ENCODE results near the gene PHF21A.
"Not testable (repeated sequence)": the region's sequence is repeated elsewhere in the genome, so short reads cannot be mapped to it uniquely, and the experiment has no call there.

The PHF21A gene

GRCh38 chr11:46119352-46120216 lies 1.7 kb downstream of the PHF21A start:
- peak; percentile 64 for DNase-seq

GRCh38 chr11:46118702-46119351 lies 2.4 kb downstream of the PHF21A start:
- no peak for DNase-seq

- no peak for DNase-seq
These were observed 3.4 kb downstream of the PHF21A start for GRCh38 chr11:46117842-46118241.

GRCh38 chr11:46116712-46117037 lies 4.6 kb downstream of the PHF21A start:
- not testable (repeated sequence) for DNase-seq

- no peak for DNase-seq
These were observed 5.1 kb downstream of the PHF21A start for GRCh38 chr11:46116007-46116711.

GRCh38 chr11:46114961-46115360 lies 6.3 kb downstream of the PHF21A start:
- DNase-seq = no peak

- no peak for DNase-seq
These were observed 6.9 kb downstream of the PHF21A start for GRCh38 chr11:46114378-46114777.

- DNase-seq = no peak
These were observed 8.2 kb downstream of the PHF21A start for GRCh38 chr11:46112961-46113607.

GRCh38 chr11:46108751-46109150 lies 12.5 kb downstream of the PHF21A start:
- no peak for DNase-seq

GRCh38 chr11:46107780-46108179 lies 13.5 kb downstream of the PHF21A start:
- no peak for DNase-seq

- DNase-seq = no peak
These were observed 13.9 kb downstream of the PHF21A start for GRCh38 chr11:46107408-46107718.

- DNase-seq = no peak
These were observed 14.5 kb downstream of the PHF21A start for GRCh38 chr11:46106530-46107407.

GRCh38 chr11:46105926-46106325 lies 15.3 kb downstream of the PHF21A start:
- no peak for DNase-seq

GRCh38 chr11:46105134-46105628 lies 16.1 kb downstream of the PHF21A start:
- no peak for DNase-seq

- no peak for DNase-seq
These were observed 18.4 kb downstream of the PHF21A start for GRCh38 chr11:46102843-46103242.

GRCh38 chr11:46100670-46101069 lies 20.6 kb downstream of the PHF21A start:
- DNase-seq = no peak

GRCh38 chr11:46099963-46100316 lies 21.3 kb downstream of the PHF21A start:
- no peak for DNase-seq

- no peak for DNase-seq
These were observed 30.9 kb downstream of the PHF21A start for GRCh38 chr11:46090375-46090774.

- no peak for DNase-seq
These were observed 41.6 kb downstream of the PHF21A start for GRCh38 chr11:46079662-46080061.

- no peak for DNase-seq
These were observed 45.3 kb downstream of the PHF21A start for GRCh38 chr11:46075928-46076327.

- DNase-seq = no peak
These were observed 46.1 kb downstream of the PHF21A start for GRCh38 chr11:46075168-46075567.

- DNase-seq = no peak
These were observed 47.6 kb downstream of the PHF21A start for GRCh38 chr11:46073632-46074031.
